Breast epithelium (tissue), 3 donors: ENCODE data around the gene TYROBP.

Source experiments
- CTCF ChIP-seq, 3 donors: fragments of 450-650 bp; IDR thresholded peaks; one replicate each; pipeline ENCODE4 v1.5.1; 2016 to 2017; ENCODE audit warnings: antibody characterized with exemption in 3 of 3, mild to moderate bottlenecking in 3 of 3, moderate library complexity in 3 of 3
- POLR2A ChIP-seq: fragments of 450-650 bp; IDR thresholded peaks from one replicate; pipeline ENCODE4 v1.6.1; 2016; ENCODE audit warnings: antibody characterized with exemption, mild to moderate bottlenecking, moderate library complexity
- POLR2AphosphoS5 ChIP-seq, 3 donors: sonication (generic); formaldehyde crosslinking; IDR thresholded peaks; one replicate each; pipeline ENCODE4 v1.6.1; 2017; ENCODE audit warnings: antibody characterized with exemption in 3 of 3

- TF ChIP-seq CTCF (IDR thresholded peaks at IDR 0.05) (peak; percentile 34 to 54 (median 39)), POLR2AphosphoS5 (IDR thresholded peaks at IDR 0.05) (no peak), POLR2A (no peak)
Measured at GRCh38 chr19:35882114-35882832, 25.8 kb downstream of the TYROBP start.
